ENCODE data around the gene RACK1. TPM values are rescaled to one million over a fixed set of nuclear protein-coding genes. Genes with fewer than 3 reads are reported as not detected.

RACK1 gene
- polyA plus RNA-seq, 1 of the 3 experiments (the other 2 are of a cell fraction), result 4,715 TPM

DNA sequence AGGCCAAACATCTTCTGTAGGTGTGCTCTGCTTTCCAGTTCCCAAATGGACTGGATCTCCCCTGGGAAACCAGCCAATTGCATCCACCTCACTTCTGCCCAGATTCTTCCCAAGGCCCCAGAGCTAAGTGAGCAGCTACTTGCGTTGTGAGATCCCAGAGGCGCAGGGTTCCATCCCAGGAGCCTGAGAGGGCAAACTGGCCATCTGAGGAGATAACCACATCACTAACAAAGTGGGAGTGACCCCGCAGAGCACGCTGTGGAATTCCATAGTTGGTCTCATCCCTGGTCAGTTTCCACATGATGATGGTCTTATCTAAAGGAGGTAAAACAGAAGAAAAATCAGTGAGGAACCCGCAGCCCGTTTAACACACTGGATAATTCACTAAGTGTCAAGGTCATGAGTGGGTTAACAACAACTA is 1.7 kb downstream of the RACK1 start:
- DNase-seq, result no peak

DNA sequence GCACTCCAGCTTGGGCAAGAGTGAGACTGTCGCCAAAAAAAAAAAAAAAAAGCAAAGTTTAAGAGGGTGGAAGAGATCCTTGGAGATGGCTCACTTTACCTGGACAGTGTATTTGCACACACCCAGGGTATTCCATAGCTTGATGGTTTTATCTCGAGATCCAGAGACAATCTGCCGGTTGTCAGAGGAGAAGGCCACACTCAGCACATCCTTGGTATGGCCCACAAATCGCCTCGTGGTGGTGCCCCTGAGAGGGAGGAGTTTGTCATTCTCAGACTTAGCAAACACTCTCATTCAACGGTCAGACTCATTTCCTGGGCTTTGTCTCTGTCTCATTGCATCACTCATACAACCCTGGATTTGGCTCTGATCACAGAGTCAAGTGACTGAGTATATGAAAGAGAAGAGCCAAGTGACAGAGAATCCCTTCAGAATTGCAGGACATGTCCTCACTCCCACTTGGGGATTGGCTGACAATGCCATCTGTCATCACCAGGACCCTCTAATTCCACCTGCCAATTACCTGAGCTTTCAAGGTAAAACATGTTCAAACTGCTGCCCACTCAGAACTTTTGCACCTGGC is 2.2 kb downstream of the RACK1 start:
- Histone ChIP-seq H3K4me3 (ENCODE audit: low read depth in 2 of 2, low read length in 1 of 2) (peak overlapping the region; percentile 79 to 82), H3K27ac (ENCODE audit: low read depth in 2 of 2, low read length in 1 of 2) (peak overlapping the region in 1 of 2 experiments; percentile 96; a peak in 3 of 4 replicates), H3K9me3 (no peaks in the 10 kb centered on the region), H3K9ac (peak overlapping the region; percentile 98), H3K4me2 (peak overlapping the region; percentile 85), H3K27me3 (ENCODE audit: insufficient read depth) (no peaks in the 10 kb centered on the region), H3K9me2 (no peaks in the 10 kb centered on the region), H3K4me1 (ENCODE audit: control insufficient read depth in 1 of 2, insufficient read depth in 2 of 2, low read depth in 1 of 2, low read length in 1 of 2) (peaks cover 14 to 37% of the 10 kb centered on the region in 2 experiments; a peak in 3 of 4 replicates), H3K79me2 (ENCODE audit: insufficient read depth) (peaks cover 68% of the 10 kb centered on the region), H3F3A (replicated peaks; ENCODE audit: insufficient read depth) (peaks cover 79% of the 10 kb centered on the region), H2AFZ (ENCODE audit: low read depth) (no peak overlapping the region), H4K20me1 (ENCODE audit: insufficient read depth) (peaks cover 68% of the 10 kb centered on the region), H3K36me3 (replicated peaks in 1 of 2; ENCODE audit: control insufficient read depth in 1 of 2, insufficient read depth in 2 of 2, low read length in 1 of 2) (peaks cover 41 to 63% of the 10 kb centered on the region in 2 experiments)
- peak; percentile 29 for DNase-seq
- 9% methylated on average over 5 of the region's 6 CpGs for WGBS (ENCODE audit: low lambda C conversion rate)
- ChIA-PET POLR2A (interaction anchor here (0.8 to 1.4 kb wide), 3 partner anchors 10 to 20 kb away, joined by 3 to 4 read pairs (median 4); partner anchors contain the start of gene TRIM52), CTCF (interaction anchor here (0.9 to 1.3 kb wide), 5 partner anchors 10 to 57 kb away, joined by 3 to 5 read pairs (median 3); no protein-coding TSS in a partner anchor)
- no peak for TF ChIP-seq FOXM1 (IDR thresholded peaks at IDR 0.05; ENCODE audit: low read depth)
- TF ChIP-seq NRF1 (IDR thresholded peaks at IDR 0.05; ENCODE audit: low read depth, low read length), result no peak
- TF ChIP-seq, protein P1, sequence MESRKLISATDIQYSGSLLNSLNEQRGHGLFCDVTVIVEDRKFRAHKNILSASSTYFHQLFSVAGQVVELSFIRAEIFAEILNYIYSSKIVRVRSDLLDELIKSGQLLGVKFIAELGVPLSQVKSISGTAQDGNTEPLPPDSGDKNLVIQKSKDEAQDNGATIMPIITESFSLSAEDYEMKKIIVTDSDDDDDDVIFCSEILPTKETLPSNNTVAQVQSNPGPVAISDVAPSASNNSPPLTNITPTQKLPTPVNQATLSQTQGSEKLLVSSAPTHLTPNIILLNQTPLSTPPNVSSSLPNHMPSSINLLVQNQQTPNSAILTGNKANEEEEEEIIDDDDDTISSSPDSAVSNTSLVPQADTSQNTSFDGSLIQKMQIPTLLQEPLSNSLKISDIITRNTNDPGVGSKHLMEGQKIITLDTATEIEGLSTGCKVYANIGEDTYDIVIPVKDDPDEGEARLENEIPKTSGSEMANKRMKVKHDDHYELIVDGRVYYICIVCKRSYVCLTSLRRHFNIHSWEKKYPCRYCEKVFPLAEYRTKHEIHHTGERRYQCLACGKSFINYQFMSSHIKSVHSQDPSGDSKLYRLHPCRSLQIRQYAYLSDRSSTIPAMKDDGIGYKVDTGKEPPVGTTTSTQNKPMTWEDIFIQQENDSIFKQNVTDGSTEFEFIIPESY (IDR thresholded peaks at IDR 0.05; ENCODE audit: borderline replicate concordance, low read depth), result no peak
- TF ChIP-seq GABPA (IDR thresholded peaks at IDR 0.05; ENCODE audit: low read depth), result no peak
- no peak for TF ChIP-seq FOSL2 (IDR thresholded peaks at IDR 0.05; ENCODE audit: borderline replicate concordance, low read depth)
- peak; percentile 67; the same call in 1 of the 2 replicates for TF ChIP-seq POLR2AphosphoS5 (IDR thresholded peaks at IDR 0.05; ENCODE audit: low read depth, low read length)
- TF ChIP-seq, protein P2, sequence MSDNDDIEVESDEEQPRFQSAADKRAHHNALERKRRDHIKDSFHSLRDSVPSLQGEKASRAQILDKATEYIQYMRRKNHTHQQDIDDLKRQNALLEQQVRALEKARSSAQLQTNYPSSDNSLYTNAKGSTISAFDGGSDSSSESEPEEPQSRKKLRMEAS (IDR thresholded peaks at IDR 0.05; ENCODE audit: low read depth), result peak; percentile 56
- TF ChIP-seq, protein P3, sequence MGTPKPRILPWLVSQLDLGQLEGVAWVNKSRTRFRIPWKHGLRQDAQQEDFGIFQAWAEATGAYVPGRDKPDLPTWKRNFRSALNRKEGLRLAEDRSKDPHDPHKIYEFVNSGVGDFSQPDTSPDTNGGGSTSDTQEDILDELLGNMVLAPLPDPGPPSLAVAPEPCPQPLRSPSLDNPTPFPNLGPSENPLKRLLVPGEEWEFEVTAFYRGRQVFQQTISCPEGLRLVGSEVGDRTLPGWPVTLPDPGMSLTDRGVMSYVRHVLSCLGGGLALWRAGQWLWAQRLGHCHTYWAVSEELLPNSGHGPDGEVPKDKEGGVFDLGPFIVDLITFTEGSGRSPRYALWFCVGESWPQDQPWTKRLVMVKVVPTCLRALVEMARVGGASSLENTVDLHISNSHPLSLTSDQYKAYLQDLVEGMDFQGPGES (IDR thresholded peaks at IDR 0.05; ENCODE audit: low read depth, low read length), result no peak
- TF ChIP-seq SMC3 (IDR thresholded peaks at IDR 0.05; ENCODE audit: low read depth, low read length), result no peak
- TF ChIP-seq, protein P4, sequence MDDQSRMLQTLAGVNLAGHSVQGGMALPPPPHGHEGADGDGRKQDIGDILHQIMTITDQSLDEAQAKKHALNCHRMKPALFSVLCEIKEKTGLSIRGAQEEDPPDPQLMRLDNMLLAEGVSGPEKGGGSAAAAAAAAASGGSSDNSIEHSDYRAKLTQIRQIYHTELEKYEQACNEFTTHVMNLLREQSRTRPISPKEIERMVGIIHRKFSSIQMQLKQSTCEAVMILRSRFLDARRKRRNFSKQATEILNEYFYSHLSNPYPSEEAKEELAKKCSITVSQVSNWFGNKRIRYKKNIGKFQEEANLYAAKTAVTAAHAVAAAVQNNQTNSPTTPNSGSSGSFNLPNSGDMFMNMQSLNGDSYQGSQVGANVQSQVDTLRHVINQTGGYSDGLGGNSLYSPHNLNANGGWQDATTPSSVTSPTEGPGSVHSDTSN (IDR thresholded peaks at IDR 0.05), result no peak
- TF ChIP-seq TAF1 (IDR thresholded peaks at IDR 0.05; ENCODE audit: borderline replicate concordance, low read depth, low read length), result peak; percentile 60; the same call in 1 of the 2 replicates
- TF ChIP-seq NFIC (IDR thresholded peaks at IDR 0.05; ENCODE audit: borderline replicate concordance), result no peak
- TF ChIP-seq MXI1 (IDR thresholded peaks at IDR 0.05; ENCODE audit: low read depth, low read length), result peak; percentile 37; the same call in 1 of the 2 replicates

More for the DNA sequence above, 1.7 kb downstream of the RACK1 start:
- 5% methylated on average over 6 of the region's 6 CpGs for WGBS (ENCODE audit: low lambda C conversion rate)
- peak overlapping the region in 1 of 2 experiments; percentile 96; a peak in 3 of 4 replicates for H3K27ac ChIP-seq (ENCODE audit: low read depth in 2 of 2, low read length in 1 of 2)
- H3F3A ChIP-seq (replicated peaks; ENCODE audit: insufficient read depth), result peaks cover 77% of the 10 kb centered on the region
- peaks cover 63% of the 10 kb centered on the region for H4K20me1 ChIP-seq (ENCODE audit: insufficient read depth)
- peak overlapping the region; percentile 98 for H3K9ac ChIP-seq
- no peaks in the 10 kb centered on the region for H3K9me2 ChIP-seq
- ChIA-PET POLR2A (interaction anchor here (0.8 to 1.4 kb wide), 5 partner anchors 11 to 35 kb away, joined by 3 to 6 read pairs (median 4); partner anchors contain the start of gene TRIM52), CTCF (interaction anchor here (1.3 kb wide), 3 partner anchors 13 to 50 kb away, joined by 3 read pairs; no protein-coding TSS in a partner anchor)
- H2AFZ ChIP-seq (ENCODE audit: low read depth), result no peak overlapping the region
- H3K4me1 ChIP-seq (ENCODE audit: control insufficient read depth in 1 of 2, insufficient read depth in 2 of 2, low read depth in 1 of 2, low read length in 1 of 2), result peaks cover 14 to 37% of the 10 kb centered on the region in 2 experiments; a peak in 3 of 4 replicates
- peak overlapping the region; percentile 85 for H3K4me2 ChIP-seq
- H3K79me2 ChIP-seq (ENCODE audit: insufficient read depth), result peaks cover 73% of the 10 kb centered on the region
- no peaks in the 10 kb centered on the region for H3K27me3 ChIP-seq (ENCODE audit: insufficient read depth)
- H3K4me3 ChIP-seq (ENCODE audit: low read depth in 2 of 2, low read length in 1 of 2), result peak overlapping the region; percentile 79 to 82
- H3K36me3 ChIP-seq (replicated peaks in 1 of 2; ENCODE audit: control insufficient read depth in 1 of 2, insufficient read depth in 2 of 2, low read length in 1 of 2), result peaks cover 35 to 57% of the 10 kb centered on the region in 2 experiments
- no peak for TF ChIP-seq MXI1 (IDR thresholded peaks at IDR 0.05; ENCODE audit: low read depth, low read length)
- TF ChIP-seq RAD21 (IDR thresholded peaks at IDR 0.05; ENCODE audit: low read length), result no peak
- no peak for TF ChIP-seq GABPA (IDR thresholded peaks at IDR 0.05; ENCODE audit: low read depth)
- TF ChIP-seq, protein P1 (IDR thresholded peaks at IDR 0.05; ENCODE audit: borderline replicate concordance, low read depth), result no peak
- TF ChIP-seq, protein P2 (IDR thresholded peaks at IDR 0.05; ENCODE audit: low read depth), result no peak
- TF ChIP-seq FOSL2 (IDR thresholded peaks at IDR 0.05; ENCODE audit: borderline replicate concordance, low read depth), result no peak
- no peak for TF ChIP-seq GATA2 (CRISPR knock-in tag; IDR thresholded peaks at IDR 0.05)
- TF ChIP-seq FOXM1 (IDR thresholded peaks at IDR 0.05; ENCODE audit: low read depth), result no peak
- H3K9me3 ChIP-seq, result no peaks in the 10 kb centered on the region
